Esophagus mucosa (tissue), 1 donor: ENCODE data around the gene CRACR2B. TPM values are rescaled to one million over a fixed set of nuclear protein-coding genes. Genes with fewer than 3 reads are reported as not detected.
A peak's percentile ranks its signal among the peaks of the same experiment; 100 is the strongest.

Experiments used
- ATAC-seq: fragments of 200-7000 bp; cut with Tn5 transposase; one replicate; pipeline ENCODE4 v1.9.1; 2020
- total RNA-seq: library from RNA; stranded (reverse); gene quantifications from one replicate; pipeline ENCODE4 v1.2.4, GENCODE V29; 2023
- donor health status: DM: yes; HTN: yes; CAD: no.

Gene CRACR2B
- total RNA-seq, 1 donor from 2014 or later, result 3.3 TPM

GRCh38 chr11:811446-812245 is 16.1 kb upstream of the CRACR2B start:
- peak; percentile 0 for ATAC-seq

- ATAC-seq, result no peak
Observed at GRCh38 chr11:812390-812789, 15.3 kb upstream of the CRACR2B start.

- ATAC-seq, result no peak
Observed at GRCh38 chr11:813072-813455, 14.7 kb upstream of the CRACR2B start.

- no peak for ATAC-seq
Observed at GRCh38 chr11:813456-814096, 14.1 kb upstream of the CRACR2B start.

GRCh38 chr11:815675-816432 is 11.9 kb upstream of the CRACR2B start:
- no peak for ATAC-seq

- ATAC-seq, result no peak
Observed at GRCh38 chr11:816433-816779, 11.3 kb upstream of the CRACR2B start.

GRCh38 chr11:818396-819128 is 9.2 kb upstream of the CRACR2B start, which contains the start of gene PNPLA2:
Gene PNPLA2, plus strand, starts transcription at chr11:818914. Its CDS starts 805 bp downstream, at chr11:819719.
- peak; percentile 39 for ATAC-seq

- peak; percentile 85 for ATAC-seq
Observed at GRCh38 chr11:819129-819931, 8.4 kb upstream of the CRACR2B start.

- ATAC-seq, result peak; percentile 60
Observed at GRCh38 chr11:819943-820649, 7.6 kb upstream of the CRACR2B start.

GRCh38 chr11:820655-821511 is 6.8 kb upstream of the CRACR2B start:
- ATAC-seq, result peak; percentile 27

- ATAC-seq, result no peak
Observed at GRCh38 chr11:821512-822371, 6.0 kb upstream of the CRACR2B start.

- no peak for ATAC-seq
Observed at GRCh38 chr11:823441-824291, 4.1 kb upstream of the CRACR2B start.

- no peak for ATAC-seq
Observed at GRCh38 chr11:824292-824880, 3.3 kb upstream of the CRACR2B start.

GRCh38 chr11:824942-825341 is 2.8 kb upstream of the CRACR2B start:
- no peak for ATAC-seq

- ATAC-seq, result no peak
Observed at GRCh38 chr11:825366-826226, 2.1 kb upstream of the CRACR2B start.

- no peak for ATAC-seq
Observed at GRCh38 chr11:826227-826621, 1.5 kb upstream of the CRACR2B start.

- ATAC-seq, result no peak
Observed at GRCh38 chr11:826836-827145, 928 bp upstream of the CRACR2B start.
